Right kidney (tissue), 1 donor: ENCODE measurements around the gene TCP11.

Experiments
- DNase-seq: peaks from one replicate; pipeline ENCODE4 v3.0.0-alpha.2; 2016

TCP11 gene

GRCh38 chr6:35080821-35081425 is 60.2 kb downstream of the TCP11 start:
- DNase-seq, result no peak

- DNase-seq, result no peak
Observed at GRCh38 chr6:35080016-35080680, 61.0 kb downstream of the TCP11 start.

GRCh38 chr6:35079311-35080000 is 61.7 kb downstream of the TCP11 start:
- DNase-seq, result no peak

GRCh38 chr6:35078896-35079295 is 62.2 kb downstream of the TCP11 start:
- no peak for DNase-seq

GRCh38 chr6:35078226-35078850 is 62.8 kb downstream of the TCP11 start:
- no peak for DNase-seq

- no peak for DNase-seq
Observed at GRCh38 chr6:35077713-35078105, 63.4 kb downstream of the TCP11 start.

GRCh38 chr6:35076997-35077712 is 64.0 kb downstream of the TCP11 start:
- DNase-seq, result no peak

- no peak for DNase-seq
Observed at GRCh38 chr6:35073766-35074471, 67.2 kb downstream of the TCP11 start.

- no peak for DNase-seq
Observed at GRCh38 chr6:35073211-35073610, 67.9 kb downstream of the TCP11 start.

- no peak for DNase-seq
Observed at GRCh38 chr6:35072698-35073055, 68.5 kb downstream of the TCP11 start.

- DNase-seq, result no peak
Observed at GRCh38 chr6:35072051-35072697, 69.0 kb downstream of the TCP11 start.

GRCh38 chr6:35071347-35071994 is 69.7 kb downstream of the TCP11 start:
- no peak for DNase-seq

- DNase-seq, result no peak
Observed at GRCh38 chr6:35070111-35070510, 71.0 kb downstream of the TCP11 start.

GRCh38 chr6:35069262-35069661 is 71.9 kb downstream of the TCP11 start:
- no peak for DNase-seq

GRCh38 chr6:35068644-35069043 is 72.5 kb downstream of the TCP11 start:
- no peak for DNase-seq

- no peak for DNase-seq
Observed at GRCh38 chr6:35068206-35068605, 72.9 kb downstream of the TCP11 start.
